Thyroid gland (tissue), 4 donors: ENCODE data around the gene EHD4. TPM values are rescaled to one million over a fixed set of nuclear protein-coding genes. Genes with fewer than 3 reads are reported as not detected.

Experiments
- DNase-seq, 2 donors: peaks; one replicate each; pipeline ENCODE4 v3.0.0-alpha.2; 2019
- H3K27ac ChIP-seq, 3 donors: fragments of 200-600 bp; sonication (generic); 1 replicate in 2 of 3; 2 replicates in 1 of 3; pipeline ENCODE4 v1.5.1; 2016 to 2019; ENCODE audit warnings: mild to moderate bottlenecking in 1 of 3, moderate library complexity in 1 of 3
- H3K27me3 ChIP-seq: fragments of 200-600 bp; sonication (generic); one replicate; pipeline ENCODE4 v1.5.1; 2019
- H3K36me3 ChIP-seq, 2 donors: fragments of 200-600 bp; sonication (generic); one replicate each; pipeline ENCODE4 v1.5.1; 2016 to 2019
- H3K4me1 ChIP-seq, 2 donors: fragments of 200-600 bp; sonication (generic); one replicate each; pipeline ENCODE4 v1.5.1; 2017 to 2019
- H3K4me3 ChIP-seq, 3 donors: fragments of 200-600 bp; sonication (generic); replicated peaks in 1 of 3; 1 replicate in 2 of 3; 2 replicates in 1 of 3; pipeline ENCODE4 v1.5.1; 2016; ENCODE audit warnings: mild to moderate bottlenecking in 1 of 3
- H3K9me3 ChIP-seq: fragments of 200-600 bp; sonication (generic); one replicate; pipeline ENCODE4 v1.5.1; 2017
- POLR2A ChIP-seq, 2 donors: fragments of 450-650 bp; IDR thresholded peaks; one replicate each; pipeline ENCODE4 v1.6.1; 2017; ENCODE audit warnings: antibody characterized with exemption in 2 of 2, mild to moderate bottlenecking in 2 of 2, moderate library complexity in 1 of 2
- WGBS, 2 donors: methylation state at CpG; one replicate each; pipeline ENCODE4 v1.1.5; 2017; 5-methylcytosine and 5-hydroxymethylcytosine counted together
- intact Hi-C: fragments of 100-400 bp; cut with DNase I; formaldehyde crosslinking; loops from one replicate; pipeline ENCODE4 v1.15.1; 2023
- total RNA-seq, 4 donors: library from RNA; depleted of rRNA; stranded (reverse); fragments of >200 nt; gene quantifications; one replicate each; pipeline ENCODE4 v1.2.3, GENCODE V29; 2016
- TF ChIP-seq, protein P1 (sequence below), 6 experiments: fragments of 200-600 bp in 3 of 6; fragments of 450-650 bp in 3 of 6; sonication (generic) in 3 of 6; IDR thresholded peaks; one replicate each; pipeline ENCODE4 v1.5.1; 2016 to 2019; ENCODE audit warnings: antibody characterized with exemption in 6 of 6, mild to moderate bottlenecking in 2 of 6, inconsistent platforms in 1 of 6, moderate library complexity in 1 of 6

EHD4 gene
- total RNA-seq, 4 donors from 2014 or later = 29.7 to 66.7 (median 37.9) TPM

DNA sequence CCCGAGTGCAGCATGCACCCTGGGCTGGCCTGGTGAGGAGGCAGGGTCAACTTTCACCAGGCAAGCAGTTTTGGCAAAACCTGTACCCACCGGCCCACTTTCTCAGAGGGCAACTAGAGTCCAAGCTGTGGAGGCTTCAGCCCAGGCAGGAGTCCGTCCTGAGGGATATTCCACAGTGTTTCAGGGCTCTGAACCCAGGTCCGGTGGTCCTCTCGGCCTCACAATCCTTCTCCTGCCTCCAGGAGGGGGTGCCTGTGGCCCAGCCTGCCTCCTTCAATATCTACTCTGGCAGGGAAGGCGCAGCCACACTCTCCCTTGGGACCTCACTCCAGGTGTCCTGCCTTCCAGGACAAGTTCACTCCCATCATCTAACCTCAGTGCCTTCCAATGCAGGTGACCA is 44.6 kb upstream of the EHD4 start:
- peaks cover 3 to 18% of the 10 kb centered on the region in 2 donors for H3K4me1 ChIP-seq
- no peak overlapping the region for H3K4me3 ChIP-seq
- no peaks in the 10 kb centered on the region for H3K27me3 ChIP-seq
- 77 to 85% methylated on average over 4 to 6 of the region's 6 CpGs for WGBS, 2 donors
- no peaks in the 10 kb centered on the region for H3K36me3 ChIP-seq
- TF ChIP-seq, protein P1, sequence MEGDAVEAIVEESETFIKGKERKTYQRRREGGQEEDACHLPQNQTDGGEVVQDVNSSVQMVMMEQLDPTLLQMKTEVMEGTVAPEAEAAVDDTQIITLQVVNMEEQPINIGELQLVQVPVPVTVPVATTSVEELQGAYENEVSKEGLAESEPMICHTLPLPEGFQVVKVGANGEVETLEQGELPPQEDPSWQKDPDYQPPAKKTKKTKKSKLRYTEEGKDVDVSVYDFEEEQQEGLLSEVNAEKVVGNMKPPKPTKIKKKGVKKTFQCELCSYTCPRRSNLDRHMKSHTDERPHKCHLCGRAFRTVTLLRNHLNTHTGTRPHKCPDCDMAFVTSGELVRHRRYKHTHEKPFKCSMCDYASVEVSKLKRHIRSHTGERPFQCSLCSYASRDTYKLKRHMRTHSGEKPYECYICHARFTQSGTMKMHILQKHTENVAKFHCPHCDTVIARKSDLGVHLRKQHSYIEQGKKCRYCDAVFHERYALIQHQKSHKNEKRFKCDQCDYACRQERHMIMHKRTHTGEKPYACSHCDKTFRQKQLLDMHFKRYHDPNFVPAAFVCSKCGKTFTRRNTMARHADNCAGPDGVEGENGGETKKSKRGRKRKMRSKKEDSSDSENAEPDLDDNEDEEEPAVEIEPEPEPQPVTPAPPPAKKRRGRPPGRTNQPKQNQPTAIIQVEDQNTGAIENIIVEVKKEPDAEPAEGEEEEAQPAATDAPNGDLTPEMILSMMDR (IDR thresholded peaks at IDR 0.05) = no peak
- DNase-seq = no peak
- H3K9me3 ChIP-seq = no peaks in the 10 kb centered on the region
- intact Hi-C loops = no loop called here
- H3K27ac ChIP-seq = no peak overlapping the region

DNA sequence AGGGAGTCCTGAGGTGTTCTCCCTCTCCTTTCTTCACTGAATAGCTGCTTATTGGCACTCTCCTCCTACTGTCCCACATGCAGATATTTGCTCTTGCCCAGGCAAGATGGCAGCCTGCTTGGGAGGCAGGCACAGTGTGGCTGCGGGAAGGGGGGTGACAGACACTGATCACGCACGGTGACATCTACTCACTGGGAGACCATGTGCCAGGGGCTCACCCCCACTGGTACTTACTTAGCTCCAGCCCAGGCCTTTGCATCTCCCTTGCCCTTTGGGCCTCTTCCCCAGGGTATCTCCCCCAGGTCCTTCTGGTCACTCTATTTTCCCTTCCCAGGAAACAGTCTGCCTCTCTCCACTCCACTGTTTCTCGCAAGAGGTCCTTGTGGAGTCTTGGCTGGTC is 42.0 kb upstream of the EHD4 start:
- Histone ChIP-seq H3K4me1 (peaks cover 3 to 18% of the 10 kb centered on the region in 2 donors), H3K27me3 (no peaks in the 10 kb centered on the region), H3K4me3 (no peak overlapping the region), H3K9me3 (no peaks in the 10 kb centered on the region), H3K36me3 (no peaks in the 10 kb centered on the region), H3K27ac (no peak overlapping the region)
- 94 to 100% methylated on average over 4 of the region's 4 CpGs for WGBS, 2 donors
- DNase-seq = no peak
- intact Hi-C loops = no loop called here
- no peak for TF ChIP-seq POLR2A (IDR thresholded peaks at IDR 0.05)
- TF ChIP-seq, protein P1 (IDR thresholded peaks at IDR 0.05) = no peak

GRCh38 chr15:42012928-42013482 is 40.6 kb upstream of the EHD4 start:
- H3K27ac ChIP-seq = no peak overlapping the region
- H3K4me3 ChIP-seq = no peak overlapping the region
- no peaks in the 10 kb centered on the region for H3K9me3 ChIP-seq
- 76 to 79% methylated on average over 9 to 10 of the region's 10 CpGs for WGBS, 2 donors
- intact Hi-C loops = no loop called here
- H3K4me1 ChIP-seq = peaks cover 0 to 6% of the 10 kb centered on the region in 2 donors
- no peaks in the 10 kb centered on the region for H3K27me3 ChIP-seq
- H3K36me3 ChIP-seq = no peaks in the 10 kb centered on the region
- no peak for TF ChIP-seq POLR2A (IDR thresholded peaks at IDR 0.05)
- TF ChIP-seq, protein P1 (IDR thresholded peaks at IDR 0.05) = no peak
- no peak for DNase-seq

- 47 to 51% methylated on average over 2 of the region's 2 CpGs for WGBS, 2 donors
- Histone ChIP-seq H3K9me3 (no peaks in the 10 kb centered on the region), H3K4me3 (no peak overlapping the region), H3K27ac (no peak overlapping the region), H3K4me1 (peaks cover 0 to 6% of the 10 kb centered on the region in 2 donors), H3K27me3 (no peaks in the 10 kb centered on the region), H3K36me3 (no peaks in the 10 kb centered on the region)
- DNase-seq = no peak
- intact Hi-C loops = no loop called here
- TF ChIP-seq POLR2A (IDR thresholded peaks at IDR 0.05) = no peak
- TF ChIP-seq, protein P1 (IDR thresholded peaks at IDR 0.05) = no peak
These were observed 39.9 kb upstream of the EHD4 start for GRCh38 chr15:42012241-42012640.

- H3K4me1 ChIP-seq = no peaks in the 10 kb centered on the region
- WGBS, 2 donors = 80 to 91% methylated on average over 7 of the region's 7 CpGs
- no peaks in the 10 kb centered on the region for H3K27me3 ChIP-seq
- no peak overlapping the region for H3K27ac ChIP-seq
- TF ChIP-seq POLR2A (IDR thresholded peaks at IDR 0.05) = no peak
- TF ChIP-seq, protein P1 (IDR thresholded peaks at IDR 0.05) = no peak
- no peak for DNase-seq
- intact Hi-C loops = no loop called here
- no peaks in the 10 kb centered on the region for H3K36me3 ChIP-seq
- no peak overlapping the region for H3K4me3 ChIP-seq
- H3K9me3 ChIP-seq = no peaks in the 10 kb centered on the region
These were observed 38.7 kb upstream of the EHD4 start for GRCh38 chr15:42011074-42011473.
